Hepatocyte (in vitro differentiated cells): ENCODE measurements around the gene GNG12.

Source experiments
- CTCF ChIP-seq: fragments of 200-600 bp; sonication (generic); IDR thresholded peaks from 2 replicates; pipeline ENCODE4 v1.5.1; 2016; ENCODE audit warnings: antibody characterized with exemption, mild to moderate bottlenecking; ENCODE audit not compliant: poor library complexity
- EZH2 ChIP-seq: fragments of 200-600 bp; sonication (generic); IDR thresholded peaks from 2 replicates; pipeline ENCODE4 v1.6.1; 2016; ENCODE audit warnings: antibody characterized with exemption, mild to moderate bottlenecking, borderline replicate concordance
- EZH2phosphoT487 ChIP-seq: fragments of 200-600 bp; sonication (generic); IDR thresholded peaks from one replicate; pipeline ENCODE4 v1.6.1; 2018; ENCODE audit warnings: antibody characterized with exemption, mild to moderate bottlenecking, low read depth, moderate library complexity; ENCODE audit not compliant: unreplicated experiment, severe bottlenecking

GRCh38 chr1:67795179-67795912 is 37.9 kb downstream of the GNG12 start:
- TF ChIP-seq CTCF = no peak
- TF ChIP-seq EZH2phosphoT487 = no peak
- TF ChIP-seq EZH2 = no peak
